K562 (cell line): ENCODE measurements around the gene C16orf96. TPM values are rescaled to one million over a fixed set of nuclear protein-coding genes. Genes with fewer than 3 reads are reported as not detected.

Experiments used
- ARHGAP35 ChIP-seq: fragments of 450-650 bp; IDR thresholded peaks from 2 replicates; pipeline ENCODE4 v1.6.1; 2018; ENCODE audit not compliant: partially characterized antibody
- ATF7 ChIP-seq: fragments of 450-650 bp; IDR thresholded peaks from 2 replicates; pipeline ENCODE4 v1.7.1; 2014; ENCODE audit warnings: mild to moderate bottlenecking, moderate library complexity
- CEBPG ChIP-seq, 3 experiments: fragments of 200-800 bp in 1 of 3; sonication (Bioruptor generic) in 1 of 3; sonication (generic) in 1 of 3; formaldehyde crosslinking in 1 of 3; IDR thresholded peaks in 2 of 3; conservative IDR thresholded peaks in 1 of 3; 2 replicates each; pipeline versions ENCODE4 v1.6.1 to v1.8.0; 2016 to 2022; ENCODE audit warnings: missing compliant biosample characterization in 2 of 3, missing genetic modification characterization in 2 of 3, mild to moderate bottlenecking in 1 of 3, missing genetic modification reagents in 1 of 3
- DEAF1 ChIP-seq: fragments of 450-650 bp; formaldehyde crosslinking; IDR thresholded peaks from 2 replicates; pipeline ENCODE4 v1.4.0; 2020; ENCODE audit warnings: mild to moderate bottlenecking, moderate library complexity
- E2F5 ChIP-seq: sonication (generic); formaldehyde crosslinking; IDR thresholded peaks from 2 replicates; pipeline ENCODE4 v1.8.0; 2022; ENCODE audit warnings: mild to moderate bottlenecking, missing genetic modification reagents
- ELF1 ChIP-seq: fragments of 200-800 bp; sonication (Bioruptor generic); IDR thresholded peaks from 2 replicates; pipeline ENCODE4 v1.6.1; 2016; ENCODE audit warnings: missing genetic modification characterization, missing compliant biosample characterization
- KLF13 ChIP-seq: fragments of 450-650 bp; IDR thresholded peaks from 2 replicates; pipeline ENCODE4 v1.6.1; 2016; ENCODE audit warnings: missing genetic modification characterization, low read depth, mild to moderate bottlenecking, missing compliant biosample characterization, moderate library complexity, borderline replicate concordance
- NFIC ChIP-seq: fragments of 450-650 bp; IDR thresholded peaks from 2 replicates; pipeline ENCODE4 v1.6.1; 2017; ENCODE audit warnings: mild to moderate bottlenecking, inconsistent platforms
- TBL1XR1 ChIP-seq, 2 experiments: IDR thresholded peaks; 2 replicates each; pipeline ENCODE4 v1.6.1; 2012; ENCODE audit warnings: improper control_type of control experiment in 2 of 2, low read length in 2 of 2, mild to moderate bottlenecking in 1 of 2
- ZNF143 ChIP-seq: sonication (generic); formaldehyde crosslinking; IDR thresholded peaks from 2 replicates; pipeline ENCODE4 v1.9.0; 2022; ENCODE audit warnings: mild to moderate bottlenecking, missing genetic modification reagents
- ZNF695 ChIP-seq: fragments of 450-650 bp; formaldehyde crosslinking; IDR thresholded peaks from 2 replicates; pipeline ENCODE4 v1.4.0; 2020; ENCODE audit warnings: mild to moderate bottlenecking, moderate library complexity
- ZNF707 ChIP-seq: fragments of 250-450 bp; sonication (Bioruptor Pico); conservative IDR thresholded peaks from 2 replicates; pipeline ENCODE4 v1.8.0; 2022; ENCODE audit warnings: inconsistent platforms, mild to moderate bottlenecking, moderate library complexity
- polyA plus RNA-seq, 8 experiments: library from polyadenylated mRNA; depleted of rRNA in 4 of 8; stranded (reverse) in 5 of 8; unstranded in 3 of 8; fragments of >200 nt; fragmentation: Nextera tagmentation in 2 of 8; fragmentation: Illumina TruSeq in 1 of 8; extraction: Ambion mirVana in 2 of 8; extraction: Trizol in 1 of 8; gene quantifications; 2 replicates each; pipeline versions ENCODE4 v1.2.1 to v1.2.3, GENCODE V29; 2011 to 2014; ENCODE audit warnings: inconsistent platforms in 1 of 8, missing spikeins in 1 of 8
- total RNA-seq, 7 experiments: library from RNA; depleted of rRNA in 6 of 7; stranded (reverse); fragments of >200 nt in 6 of 7; fragmentation: Illumina TruSeq in 2 of 7; extraction: Trizol in 2 of 7; gene quantifications; 2 replicates each; pipeline versions ENCODE4 v1.2.1 to v1.2.3, GENCODE V29; 2011 to 2021; ENCODE audit warnings: low replicate concordance in 1 of 7
- TF ChIP-seq, protein P1 (sequence below): fragments of 250-450 bp; sonication (Bioruptor Pico); IDR thresholded peaks from 2 replicates; pipeline ENCODE4 v1.4.0; 2020
- TF ChIP-seq, protein P2 (sequence below): fragments of 250-450 bp; sonication (Bioruptor Pico); IDR thresholded peaks from 2 replicates; pipeline ENCODE4 v1.5.0; 2021
- TF ChIP-seq, protein P3 (sequence below), 2 experiments: IDR thresholded peaks; 2 replicates each; pipeline ENCODE4 v1.6.1; 2011; ENCODE audit warnings: borderline replicate concordance in 1 of 2, control low read depth in 1 of 2, low read depth in 1 of 2, low read length in 1 of 2, mild to moderate bottlenecking in 1 of 2, mixed read lengths in 1 of 2, moderate library complexity in 1 of 2; ENCODE audit not compliant: insufficient read depth in 1 of 2, insufficient read length in 1 of 2, poor library complexity in 1 of 2, severe bottlenecking in 1 of 2; ENCODE audit errors: extremely low read depth in 1 of 2

Gene C16orf96
- total and polyA plus RNA-seq, 9 of the 15 experiments (the other 6 are each of a cell fraction or from before 2014, with no cell fraction given) = not detected

- TF ChIP-seq, protein P1, sequence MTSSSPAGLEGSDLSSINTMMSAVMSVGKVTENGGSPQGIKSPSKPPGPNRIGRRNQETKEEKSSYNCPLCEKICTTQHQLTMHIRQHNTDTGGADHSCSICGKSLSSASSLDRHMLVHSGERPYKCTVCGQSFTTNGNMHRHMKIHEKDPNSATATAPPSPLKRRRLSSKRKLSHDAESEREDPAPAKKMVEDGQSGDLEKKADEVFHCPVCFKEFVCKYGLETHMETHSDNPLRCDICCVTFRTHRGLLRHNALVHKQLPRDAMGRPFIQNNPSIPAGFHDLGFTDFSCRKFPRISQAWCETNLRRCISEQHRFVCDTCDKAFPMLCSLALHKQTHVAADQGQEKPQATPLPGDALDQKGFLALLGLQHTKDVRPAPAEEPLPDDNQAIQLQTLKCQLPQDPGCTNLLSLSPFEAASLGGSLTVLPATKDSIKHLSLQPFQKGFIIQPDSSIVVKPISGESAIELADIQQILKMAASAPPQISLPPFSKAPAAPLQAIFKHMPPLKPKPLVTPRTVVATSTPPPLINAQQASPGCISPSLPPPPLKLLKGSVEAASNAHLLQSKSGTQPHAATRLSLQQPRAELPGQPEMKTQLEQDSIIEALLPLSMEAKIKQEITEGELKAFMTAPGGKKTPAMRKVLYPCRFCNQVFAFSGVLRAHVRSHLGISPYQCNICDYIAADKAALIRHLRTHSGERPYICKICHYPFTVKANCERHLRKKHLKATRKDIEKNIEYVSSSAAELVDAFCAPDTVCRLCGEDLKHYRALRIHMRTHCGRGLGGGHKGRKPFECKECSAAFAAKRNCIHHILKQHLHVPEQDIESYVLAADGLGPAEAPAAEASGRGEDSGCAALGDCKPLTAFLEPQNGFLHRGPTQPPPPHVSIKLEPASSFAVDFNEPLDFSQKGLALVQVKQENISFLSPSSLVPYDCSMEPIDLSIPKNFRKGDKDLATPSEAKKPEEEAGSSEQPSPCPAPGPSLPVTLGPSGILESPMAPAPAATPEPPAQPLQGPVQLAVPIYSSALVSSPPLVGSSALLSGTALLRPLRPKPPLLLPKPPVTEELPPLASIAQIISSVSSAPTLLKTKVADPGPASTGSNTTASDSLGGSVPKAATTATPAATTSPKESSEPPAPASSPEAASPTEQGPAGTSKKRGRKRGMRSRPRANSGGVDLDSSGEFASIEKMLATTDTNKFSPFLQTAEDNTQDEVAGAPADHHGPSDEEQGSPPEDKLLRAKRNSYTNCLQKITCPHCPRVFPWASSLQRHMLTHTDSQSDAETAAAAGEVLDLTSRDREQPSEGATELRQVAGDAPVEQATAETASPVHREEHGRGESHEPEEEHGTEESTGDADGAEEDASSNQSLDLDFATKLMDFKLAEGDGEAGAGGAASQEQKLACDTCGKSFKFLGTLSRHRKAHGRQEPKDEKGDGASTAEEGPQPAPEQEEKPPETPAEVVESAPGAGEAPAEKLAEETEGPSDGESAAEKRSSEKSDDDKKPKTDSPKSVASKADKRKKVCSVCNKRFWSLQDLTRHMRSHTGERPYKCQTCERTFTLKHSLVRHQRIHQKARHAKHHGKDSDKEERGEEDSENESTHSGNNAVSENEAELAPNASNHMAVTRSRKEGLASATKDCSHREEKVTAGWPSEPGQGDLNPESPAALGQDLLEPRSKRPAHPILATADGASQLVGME (CRISPR knock-in tag) = no peak
- no peak for TF ChIP-seq ZNF143 (CRISPR knock-in tag)
- no peak for TF ChIP-seq ZNF695 (CRISPR knock-in tag)
- no peak for TF ChIP-seq ZNF707 (CRISPR knock-in tag)
- TF ChIP-seq ELF1 (tag) = no peak
- no peak for TF ChIP-seq CEBPG (CRISPR knock-in tag; IDR thresholded peaks at IDR 0.05)
- TF ChIP-seq CEBPG (tag; conservative IDR thresholded peaks at IDR 0.05 in 1 of 2, IDR thresholded peaks at IDR 0.05 in 1 of 2) = no peak
- no peak for TF ChIP-seq KLF13 (tag)
- no peak for TF ChIP-seq ARHGAP35
- no peak for TF ChIP-seq TBL1XR1 (IDR thresholded peaks at IDR 0.05; ENCODE audit: low read length in 2 of 2)
- TF ChIP-seq, protein P2, sequence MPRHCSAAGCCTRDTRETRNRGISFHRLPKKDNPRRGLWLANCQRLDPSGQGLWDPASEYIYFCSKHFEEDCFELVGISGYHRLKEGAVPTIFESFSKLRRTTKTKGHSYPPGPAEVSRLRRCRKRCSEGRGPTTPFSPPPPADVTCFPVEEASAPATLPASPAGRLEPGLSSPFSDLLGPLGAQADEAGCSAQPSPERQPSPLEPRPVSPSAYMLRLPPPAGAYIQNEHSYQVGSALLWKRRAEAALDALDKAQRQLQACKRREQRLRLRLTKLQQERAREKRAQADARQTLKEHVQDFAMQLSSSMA = no peak
- TF ChIP-seq NFIC = 0 out of 2 replicates have a peak, but pooled peaks have one; percentile 37
- TF ChIP-seq, protein P3, sequence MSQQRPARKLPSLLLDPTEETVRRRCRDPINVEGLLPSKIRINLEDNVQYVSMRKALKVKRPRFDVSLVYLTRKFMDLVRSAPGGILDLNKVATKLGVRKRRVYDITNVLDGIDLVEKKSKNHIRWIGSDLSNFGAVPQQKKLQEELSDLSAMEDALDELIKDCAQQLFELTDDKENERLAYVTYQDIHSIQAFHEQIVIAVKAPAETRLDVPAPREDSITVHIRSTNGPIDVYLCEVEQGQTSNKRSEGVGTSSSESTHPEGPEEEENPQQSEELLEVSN (IDR thresholded peaks at IDR 0.05; ENCODE audit: borderline replicate concordance in 1 of 2, extremely low read depth in 1 of 2, insufficient read depth in 1 of 2, insufficient read length in 1 of 2, low read depth in 1 of 2, low read length in 1 of 2, poor library complexity in 1 of 2, severe bottlenecking in 1 of 2) = peak; percentile 80 to 81
- TF ChIP-seq DEAF1 (CRISPR knock-in tag) = no peak
- TF ChIP-seq E2F5 (CRISPR knock-in tag) = no peak
- TF ChIP-seq ATF7 = peak; percentile 56; the same call in 1 of the 2 replicates
Observed at GRCh38 chr16:4538350-4539235, 17.5 kb upstream of the C16orf96 start, which contains the start of gene CDIP1 (continued).
